Measurements from ENCODE around the gene MGAT4A.
A peak's percentile ranks its signal among the peaks of the same experiment; 100 is the strongest.
"Not testable (repeated sequence)": the region's sequence is repeated elsewhere in the genome, so short reads cannot be mapped to it uniquely, and the experiment has no call there.

Gene MGAT4A

GRCh38 chr2:98761267-98761781 lies 30.4 kb upstream of the MGAT4A start:
- DNase-seq (ENCODE audit: low read depth), result peak; percentile 19
- TF ChIP-seq CTCF (IDR thresholded peaks at IDR 0.05; ENCODE audit: control insufficient read depth, extremely low read depth, insufficient read depth), result no peak
- H3K4me3 ChIP-seq (ENCODE audit: low read depth, low read length), result no peak overlapping the region

GRCh38 chr2:98759827-98760625 lies 29.1 kb upstream of the MGAT4A start:
- DNase-seq (ENCODE audit: low read depth), result no peak
- no peak overlapping the region for H3K4me3 ChIP-seq (ENCODE audit: low read depth, low read length)
- no peak for TF ChIP-seq CTCF (IDR thresholded peaks at IDR 0.05; ENCODE audit: control insufficient read depth, extremely low read depth, insufficient read depth)

- H3K4me3 ChIP-seq (ENCODE audit: low read depth, low read length), result no peak overlapping the region
- DNase-seq (ENCODE audit: low read depth), result no peak
- TF ChIP-seq CTCF (IDR thresholded peaks at IDR 0.05; ENCODE audit: control insufficient read depth, extremely low read depth, insufficient read depth), result no peak
Measured at GRCh38 chr2:98759338-98759737, 28.4 kb upstream of the MGAT4A start.

- DNase-seq (ENCODE audit: low read depth), result peak; percentile 87
Measured at GRCh38 chr2:98757904-98758421, 27.0 kb upstream of the MGAT4A start.

GRCh38 chr2:98753801-98754200 lies 22.9 kb upstream of the MGAT4A start:
- no peak overlapping the region for H3K4me3 ChIP-seq (ENCODE audit: low read depth, low read length)
- no peak for DNase-seq (ENCODE audit: low read depth)
- TF ChIP-seq CTCF (IDR thresholded peaks at IDR 0.05; ENCODE audit: control insufficient read depth, extremely low read depth, insufficient read depth), result no peak

More at GRCh38 chr2:98757904-98758421, 27.0 kb upstream of the MGAT4A start:
- TF ChIP-seq CTCF (IDR thresholded peaks at IDR 0.05; ENCODE audit: control insufficient read depth, extremely low read depth, insufficient read depth), result no peak
- H3K4me3 ChIP-seq (ENCODE audit: low read depth, low read length), result peak overlapping the region; percentile 21

GRCh38 chr2:98752711-98753110 lies 21.8 kb upstream of the MGAT4A start:
- H3K4me3 ChIP-seq (ENCODE audit: low read depth, low read length); DNase-seq (ENCODE audit: low read depth): not testable (repeated sequence)

- H3K4me3 ChIP-seq (ENCODE audit: low read depth, low read length), result no peak overlapping the region
- TF ChIP-seq CTCF (IDR thresholded peaks at IDR 0.05; ENCODE audit: control insufficient read depth, extremely low read depth, insufficient read depth), result no peak
- DNase-seq (ENCODE audit: low read depth), result no peak
Measured at GRCh38 chr2:98751748-98752147, 20.8 kb upstream of the MGAT4A start.

Measured in LNCaP clone FGC (cell line).